ENCODE results near the gene PNRC1.
"Not testable (repeated sequence)": the region's sequence is repeated elsewhere in the genome, so short reads cannot be mapped to it uniquely, and the experiment has no call there.

PNRC1 gene

GRCh38 chr6:89116702-89117101 lies 36.2 kb downstream of the PNRC1 start:
- DNase-seq, result no peak

- DNase-seq, result peak in 1 of 4 experiments; percentile 27
These were observed 36.9 kb downstream of the PNRC1 start, which contains the start of gene SRSF12 for GRCh38 chr6:89117211-89118108. TSS of gene SRSF12 (minus strand) at chr6:89118071. CDS start at chr6:89117887, 184 bp downstream.

- DNase-seq, result no peak
These were observed 38.4 kb downstream of the PNRC1 start for GRCh38 chr6:89118931-89119330.

- DNase-seq, result no peak
These were observed 39.8 kb downstream of the PNRC1 start for GRCh38 chr6:89120371-89120770.

- no peak for DNase-seq
These were observed 41.4 kb downstream of the PNRC1 start for GRCh38 chr6:89121934-89122333.

- DNase-seq, result no peak
These were observed 42.1 kb downstream of the PNRC1 start for GRCh38 chr6:89122625-89123024.

- DNase-seq, result not testable (repeated sequence)
These were observed 47.7 kb downstream of the PNRC1 start for GRCh38 chr6:89128256-89128671.

GRCh38 chr6:89131599-89131998 lies 51.0 kb downstream of the PNRC1 start:
- no peak for DNase-seq

- no peak for DNase-seq
These were observed 51.5 kb downstream of the PNRC1 start for GRCh38 chr6:89132057-89132456.

GRCh38 chr6:89133981-89134380 lies 53.4 kb downstream of the PNRC1 start:
- no peak for DNase-seq

- no peak for DNase-seq
These were observed 54.2 kb downstream of the PNRC1 start for GRCh38 chr6:89134723-89135122.
